Progenitor cell of endocrine pancreas (in vitro differentiated cells): Measurements from ENCODE around the gene MRPL40. TPM values are rescaled to one million over a fixed set of nuclear protein-coding genes. Genes with fewer than 3 reads are reported as not detected.
A peak's percentile ranks its signal among the peaks of the same experiment; 100 is the strongest.
"Not testable (repeated sequence)": the region's sequence is repeated elsewhere in the genome, so short reads cannot be mapped to it uniquely, and the experiment has no call there.

ENCODE experiments used
- DNase-seq: peaks from one replicate; pipeline ENCODE4 v3.0.0; 2021; ENCODE audit warnings: low spot score; ENCODE audit not compliant: unreplicated experiment
- H3K27ac Mint-ChIP-seq: 2 replicates; pipeline ENCODE4 v1.8.0; 2021; ENCODE audit warnings: mild to moderate bottlenecking, moderate library complexity, mixed read lengths
- H3K27me3 Mint-ChIP-seq: 2 replicates; pipeline ENCODE4 v1.8.0; 2021; ENCODE audit warnings: mixed read lengths
- H3K36me3 Mint-ChIP-seq: 2 replicates; pipeline ENCODE4 v1.8.0; 2022; ENCODE audit warnings: mixed read lengths; ENCODE audit not compliant: insufficient read depth
- H3K4me1 Mint-ChIP-seq: 2 replicates; pipeline ENCODE4 v1.8.0; 2021; ENCODE audit warnings: low read depth, mixed read lengths
- H3K4me3 Mint-ChIP-seq: 2 replicates; pipeline ENCODE4 v1.8.0; 2021; ENCODE audit warnings: low read depth, mild to moderate bottlenecking, moderate library complexity, mixed read lengths
- H3K9me3 Mint-ChIP-seq: 2 replicates; pipeline ENCODE4 v1.8.0; 2021; ENCODE audit warnings: low read depth, mixed read lengths
- total RNA-seq: library from RNA; stranded (reverse); gene quantifications from 2 replicates; pipeline ENCODE4 v1.2.1, GENCODE V29; 2021
- TF ChIP-seq, protein P1 (sequence below): fragments of 200-600 bp; sonication (generic); IDR thresholded peaks from one replicate; pipeline ENCODE4 v1.5.0; 2021; ENCODE audit warnings: antibody characterized with exemption, mild to moderate bottlenecking; ENCODE audit not compliant: unreplicated experiment

The MRPL40 gene
- total RNA-seq, 1 donor from 2014 or later = 23.6 TPM

DNA sequence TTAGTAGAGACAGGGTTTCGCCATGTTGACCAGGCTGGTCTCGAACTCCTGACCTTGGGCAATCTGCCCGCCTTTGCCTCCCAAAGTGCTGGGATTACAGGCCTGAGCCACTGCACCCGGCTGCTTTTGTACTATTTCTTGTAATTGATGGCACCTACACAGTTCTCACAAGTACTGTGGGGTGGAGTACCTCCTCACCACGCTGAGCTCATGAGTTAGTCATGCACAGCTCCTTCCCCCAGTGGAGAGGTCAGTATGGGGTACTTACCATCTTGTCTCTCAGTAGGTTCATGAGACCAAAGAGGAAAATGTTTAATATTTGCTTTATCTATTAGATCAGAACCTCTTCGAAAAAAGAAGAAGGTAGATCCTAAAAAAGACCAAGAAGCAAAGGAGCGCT, 2.1 kb downstream of the MRPL40 start:
- H3K4me3 Mint-ChIP-seq = peak overlapping the region; percentile 89

DNA sequence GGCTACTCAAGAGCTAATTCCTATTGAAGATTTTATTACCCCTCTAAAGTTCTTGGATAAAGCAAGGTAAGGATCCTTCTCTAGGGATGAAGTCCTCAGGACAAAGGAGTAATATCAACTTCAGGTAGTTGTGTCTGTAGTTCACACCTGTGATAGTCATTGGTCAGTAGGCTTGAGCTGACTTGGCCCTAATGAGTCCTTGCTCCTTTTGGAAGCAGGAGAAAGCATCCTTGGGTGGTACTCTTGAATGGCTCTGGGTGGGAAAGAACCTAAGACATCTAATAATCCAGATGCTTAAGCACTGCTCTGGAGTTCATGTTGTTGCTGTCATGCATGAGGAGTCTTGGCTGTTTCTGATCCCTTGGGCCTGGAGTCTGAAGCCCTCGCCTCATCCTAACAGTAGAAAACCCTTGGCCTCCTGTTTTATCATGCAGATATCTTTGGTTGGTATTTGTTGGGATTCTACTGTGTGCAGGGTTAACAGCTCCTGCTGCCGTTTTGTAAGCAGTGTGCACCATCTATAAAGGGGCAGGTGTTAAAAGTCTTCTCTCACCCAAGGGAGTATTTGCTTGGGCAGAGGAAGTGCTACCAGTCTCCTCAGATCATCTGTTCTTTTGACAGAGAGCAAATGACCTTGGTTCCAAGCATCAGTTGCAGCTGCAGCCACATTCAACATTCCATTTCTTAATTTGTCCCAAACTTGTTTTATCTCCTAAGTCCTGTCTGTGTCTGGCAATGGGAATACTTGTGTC, 2.7 kb downstream of the MRPL40 start:
- Mint-ChIP-seq H3K4me3 (peak overlapping the region; percentile 26), H3K27me3 (no peaks in the 10 kb centered on the region), H3K4me1 (peaks cover 14% of the 10 kb centered on the region), H3K9me3 (no peaks in the 10 kb centered on the region), H3K27ac (no peak overlapping the region), H3K36me3 (peaks cover 5% of the 10 kb centered on the region)
- TF ChIP-seq, protein P1, sequence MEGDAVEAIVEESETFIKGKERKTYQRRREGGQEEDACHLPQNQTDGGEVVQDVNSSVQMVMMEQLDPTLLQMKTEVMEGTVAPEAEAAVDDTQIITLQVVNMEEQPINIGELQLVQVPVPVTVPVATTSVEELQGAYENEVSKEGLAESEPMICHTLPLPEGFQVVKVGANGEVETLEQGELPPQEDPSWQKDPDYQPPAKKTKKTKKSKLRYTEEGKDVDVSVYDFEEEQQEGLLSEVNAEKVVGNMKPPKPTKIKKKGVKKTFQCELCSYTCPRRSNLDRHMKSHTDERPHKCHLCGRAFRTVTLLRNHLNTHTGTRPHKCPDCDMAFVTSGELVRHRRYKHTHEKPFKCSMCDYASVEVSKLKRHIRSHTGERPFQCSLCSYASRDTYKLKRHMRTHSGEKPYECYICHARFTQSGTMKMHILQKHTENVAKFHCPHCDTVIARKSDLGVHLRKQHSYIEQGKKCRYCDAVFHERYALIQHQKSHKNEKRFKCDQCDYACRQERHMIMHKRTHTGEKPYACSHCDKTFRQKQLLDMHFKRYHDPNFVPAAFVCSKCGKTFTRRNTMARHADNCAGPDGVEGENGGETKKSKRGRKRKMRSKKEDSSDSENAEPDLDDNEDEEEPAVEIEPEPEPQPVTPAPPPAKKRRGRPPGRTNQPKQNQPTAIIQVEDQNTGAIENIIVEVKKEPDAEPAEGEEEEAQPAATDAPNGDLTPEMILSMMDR = no peak
- no peak for DNase-seq

More for the DNA sequence above, 2.1 kb downstream of the MRPL40 start:
- Mint-ChIP-seq H3K9me3 (no peaks in the 10 kb centered on the region), H3K27ac (no peak overlapping the region), H3K4me1 (peaks cover 20% of the 10 kb centered on the region), H3K36me3 (peaks cover 5% of the 10 kb centered on the region), H3K27me3 (no peaks in the 10 kb centered on the region)
- DNase-seq = no peak
- TF ChIP-seq, protein P1 = no peak

DNA sequence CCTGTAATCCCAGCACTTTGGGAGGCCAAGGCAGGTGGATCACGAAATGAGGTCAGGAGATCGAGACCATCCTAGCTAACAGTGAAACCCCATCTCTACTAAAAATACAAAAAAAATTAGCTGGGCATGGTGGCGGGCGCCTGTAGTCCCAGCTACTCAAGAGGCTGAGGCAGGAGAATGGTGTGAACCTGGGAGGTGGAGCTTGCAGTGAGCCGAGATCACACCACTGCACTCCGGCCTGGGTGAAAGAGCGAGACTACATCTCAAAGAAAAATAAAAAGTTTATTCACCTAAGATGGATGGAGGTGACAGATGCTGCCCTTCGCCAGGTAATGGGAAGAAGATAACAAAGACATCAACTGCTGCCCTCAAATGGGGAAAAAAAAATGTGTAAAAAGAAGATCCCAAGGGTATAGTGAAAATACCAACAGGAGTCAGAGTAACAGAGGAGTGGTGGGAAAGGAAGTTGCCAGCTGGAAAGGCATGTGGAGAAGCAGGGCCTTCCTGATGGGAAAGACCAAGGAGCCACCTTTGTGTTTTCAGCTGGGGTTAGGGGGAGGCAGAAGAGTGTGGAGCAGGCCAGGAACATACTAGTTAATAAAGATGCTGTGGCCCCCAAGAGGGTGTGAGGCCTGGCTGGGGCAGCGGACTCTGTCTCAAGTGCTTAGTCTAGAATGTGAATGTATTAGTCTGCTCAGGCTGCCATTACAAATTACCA, 4.3 kb downstream of the MRPL40 start:
- H3K4me3 Mint-ChIP-seq, H3K4me1 Mint-ChIP-seq, DNase-seq, H3K36me3 Mint-ChIP-seq, H3K27me3 Mint-ChIP-seq, H3K9me3 Mint-ChIP-seq: not testable (repeated sequence)
- peak overlapping the region; percentile 33 for H3K27ac Mint-ChIP-seq

DNA sequence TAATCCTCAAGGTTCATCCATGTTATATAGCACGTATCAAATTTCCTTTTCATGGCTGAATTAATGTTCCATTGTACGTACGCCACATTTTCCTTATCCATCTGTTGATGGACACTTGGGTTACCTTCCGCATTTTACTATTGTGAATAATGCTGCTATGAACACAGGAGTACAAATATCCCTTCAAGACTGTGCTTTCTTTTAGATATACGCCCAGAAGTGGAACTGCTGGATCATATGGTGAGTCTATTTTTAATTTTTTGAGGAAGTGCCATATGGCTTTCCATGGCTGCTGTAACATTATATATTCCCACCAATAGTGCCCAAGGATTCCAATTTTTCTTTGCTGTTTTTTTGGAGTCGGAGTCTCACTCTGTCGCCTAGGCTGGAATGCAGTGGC, 6.0 kb downstream of the MRPL40 start:
- peaks cover 2% of the 10 kb centered on the region for H3K4me1 Mint-ChIP-seq
- H3K27me3 Mint-ChIP-seq = no peaks in the 10 kb centered on the region
- no peak overlapping the region for H3K27ac Mint-ChIP-seq
- no peak overlapping the region for H3K4me3 Mint-ChIP-seq
- no peaks in the 10 kb centered on the region for H3K9me3 Mint-ChIP-seq
- peaks cover 5% of the 10 kb centered on the region for H3K36me3 Mint-ChIP-seq
- DNase-seq = no peak
- TF ChIP-seq, protein P1 = no peak

DNA sequence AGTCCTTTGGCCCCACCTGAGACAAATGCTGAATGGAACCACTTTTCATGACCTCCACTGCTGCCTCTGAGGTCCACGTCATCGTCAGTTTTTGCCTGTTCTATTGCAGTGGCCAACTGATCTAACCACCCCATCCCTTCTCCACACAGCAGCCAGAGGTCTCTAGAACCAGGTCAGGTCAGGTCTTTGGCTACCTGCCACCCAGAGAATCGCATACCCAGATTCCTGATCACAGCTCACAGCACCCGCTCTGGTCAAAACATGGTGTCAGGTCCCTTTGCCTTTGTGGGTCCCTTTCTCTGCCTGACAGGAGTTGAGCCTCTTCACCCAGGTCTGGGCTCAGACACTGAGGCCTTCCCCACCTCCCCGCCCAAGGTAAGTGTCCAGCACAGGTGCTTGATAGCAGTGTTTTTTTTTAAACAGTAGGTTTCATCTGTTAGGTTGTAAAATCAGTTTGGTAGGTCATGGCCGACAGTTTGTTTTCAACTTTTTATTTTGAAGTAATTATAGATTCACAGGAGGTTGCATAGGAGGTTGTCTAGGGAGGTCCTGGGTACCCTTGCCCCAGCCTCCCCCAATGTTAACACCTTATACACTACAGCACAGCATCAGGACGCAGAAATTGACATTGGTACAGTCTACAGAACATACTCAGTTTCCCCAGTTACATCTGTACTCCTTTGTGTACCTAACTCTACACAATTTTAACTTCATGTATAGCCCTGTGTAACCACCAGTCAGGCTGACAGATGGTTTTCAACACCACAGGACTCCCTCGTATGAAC, 8.3 kb downstream of the MRPL40 start:
- Mint-ChIP-seq H3K9me3 (no peaks in the 10 kb centered on the region), H3K27ac (peak overlapping the region; percentile 24), H3K4me1 (peaks cover 4% of the 10 kb centered on the region)

More for the DNA sequence above, 8.3 kb downstream of the MRPL40 start:
- H3K27me3 Mint-ChIP-seq = no peaks in the 10 kb centered on the region
- peaks cover 6% of the 10 kb centered on the region for H3K36me3 Mint-ChIP-seq
- H3K4me3 Mint-ChIP-seq = no peak overlapping the region
- TF ChIP-seq, protein P1 = no peak
- DNase-seq = no peak
